ENCODE measurements around the gene MAP2K3.
"Not testable (repeated sequence)": the region's sequence is repeated elsewhere in the genome, so short reads cannot be mapped to it uniquely, and the experiment has no call there.

GRCh38 chr17:21316212-21316886, 31.8 kb downstream of the MAP2K3 start:
- TF ChIP-seq EZH2 (IDR thresholded peaks at IDR 0.05; ENCODE audit: insufficient read depth, poor library complexity, severe bottlenecking); EZH2phosphoT487 (IDR thresholded peaks at IDR 0.05; ENCODE audit: insufficient read depth, low read depth): not testable (repeated sequence)

Data from GM23248 (cell line).